ENCODE data around the gene PJVK. TPM values are rescaled to one million over a fixed set of nuclear protein-coding genes. Genes with fewer than 3 reads are reported as not detected.
A peak's percentile ranks its signal among the peaks of the same experiment; 100 is the strongest.

Gene PJVK
- total RNA-seq, 1 donor from 2014 or later = 2.0 TPM

DNA sequence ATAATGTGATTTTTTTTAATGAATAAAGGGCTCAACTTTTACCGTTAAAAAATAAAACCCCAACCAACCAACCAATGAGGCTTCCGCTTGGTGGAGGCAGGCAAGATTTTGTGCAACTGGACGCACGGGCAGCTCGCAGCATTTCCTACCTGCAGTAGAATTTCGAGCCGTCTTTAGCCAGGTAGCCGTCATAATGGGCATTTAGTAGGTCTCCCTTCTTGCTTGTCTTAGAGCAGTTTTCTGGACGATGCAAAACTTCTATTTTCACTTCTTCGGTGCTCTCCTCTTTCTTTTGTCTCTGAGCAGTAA lies 26.9 kb downstream of the PJVK start:
- DNase-seq (ENCODE audit: low spot score) = peak; percentile 13
- Mint-ChIP-seq H3K9me3 (no peaks in the 10 kb centered on the region), H3K27me3 (ENCODE audit: low read depth) (no peaks in the 10 kb centered on the region), H3K4me1 (ENCODE audit: low read depth) (peaks cover 38% of the 10 kb centered on the region), H3K27ac (peak overlapping the region; percentile 92), H3K36me3 (ENCODE audit: low read depth) (peaks cover 13% of the 10 kb centered on the region), H3K4me3 (ENCODE audit: low read depth) (peak overlapping the region; percentile 90)
- intact Hi-C loops (cut with micrococcal nuclease) = loop anchor here (1.0 to 2.0 kb wide), 4 partner anchors 27 to 223 kb away; partner anchors contain the start of genes PJVK and PRKRA

DNA sequence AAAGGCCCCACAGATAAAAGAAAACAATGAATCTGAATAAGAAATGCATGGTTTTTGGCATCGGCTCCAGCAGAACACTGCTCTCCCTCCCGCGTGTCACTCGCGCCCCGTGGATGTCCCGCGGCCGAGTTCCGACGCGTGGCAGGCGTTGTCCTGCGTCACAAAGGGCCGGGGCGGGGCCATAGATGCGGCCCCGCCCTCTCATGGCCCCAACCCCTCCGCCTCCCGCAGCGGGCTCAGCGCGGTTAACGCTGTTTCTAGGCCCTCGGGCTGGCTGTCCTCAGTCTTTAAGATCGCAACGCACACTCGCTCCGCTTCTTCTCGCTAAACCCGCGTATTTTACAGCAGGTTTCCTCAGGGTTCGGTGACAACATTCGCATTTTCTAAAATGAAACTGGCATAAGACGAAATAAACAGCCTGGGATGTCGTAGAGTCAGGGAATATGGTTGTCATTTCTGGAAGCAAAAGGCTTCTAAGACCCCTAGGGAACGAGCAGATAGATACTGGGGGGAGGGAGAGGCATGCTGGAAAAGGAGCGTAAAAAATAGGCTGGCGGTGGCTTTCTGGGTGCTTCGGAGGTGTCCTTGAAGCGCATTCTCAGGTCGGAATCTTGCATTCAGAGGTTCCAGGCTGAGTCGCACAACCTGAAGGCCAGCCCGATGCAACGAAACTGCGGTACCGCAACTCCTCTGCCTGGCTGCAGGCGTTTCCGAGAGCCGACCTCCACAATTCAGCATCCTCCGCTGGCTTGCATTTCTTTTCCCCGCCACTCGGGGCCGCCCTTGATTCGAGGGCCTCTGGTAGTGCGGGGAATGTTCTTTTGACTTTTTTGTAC lies 27.5 kb downstream of the PJVK start, which contains the start of gene FKBP7:
TSS of gene FKBP7 (minus strand) at position 162 of the 836 bp plus-strand sequence. CDS start at position 61, 101 bp downstream.
- Mint-ChIP-seq H3K4me1 (ENCODE audit: low read depth) (peaks cover 36% of the 10 kb centered on the region), H3K9me3 (no peaks in the 10 kb centered on the region), H3K27ac (peak within 1 kb of the TSS; percentile 92), H3K36me3 (ENCODE audit: low read depth) (peaks cover 13% of the 10 kb centered on the region), H3K27me3 (ENCODE audit: low read depth) (no peaks in the 10 kb centered on the region), H3K4me3 (ENCODE audit: low read depth) (peak within 1 kb of the TSS; percentile 90)
- intact Hi-C loops (cut with micrococcal nuclease) = loop anchor here (1.0 to 2.0 kb wide), 6 partner anchors 27 to 222 kb away; partner anchors contain the start of genes PJVK and PRKRA
- DNase-seq (ENCODE audit: low spot score) = peak; percentile 74

- H3K4me3 Mint-ChIP-seq (ENCODE audit: low read depth) = peak overlapping the region; percentile 90
Observed at GRCh38 chr2:178479275-178479616, 28.1 kb downstream of the PJVK start.

GRCh38 chr2:178479758-178480226 lies 28.6 kb downstream of the PJVK start:
- H3K27me3 Mint-ChIP-seq (ENCODE audit: low read depth) = no peaks in the 10 kb centered on the region
- peak overlapping the region; percentile 92 for H3K27ac Mint-ChIP-seq
- H3K4me1 Mint-ChIP-seq (ENCODE audit: low read depth) = peaks cover 41% of the 10 kb centered on the region
- peak overlapping the region; percentile 90 for H3K4me3 Mint-ChIP-seq (ENCODE audit: low read depth)
- intact Hi-C loops (cut with micrococcal nuclease) = loop anchor here (1.0 to 2.0 kb wide), 4 partner anchors 35 to 221 kb away; no protein-coding TSS in a partner anchor
- DNase-seq (ENCODE audit: low spot score) = no peak
- H3K9me3 Mint-ChIP-seq = no peaks in the 10 kb centered on the region
- H3K36me3 Mint-ChIP-seq (ENCODE audit: low read depth) = peaks cover 13% of the 10 kb centered on the region

More at GRCh38 chr2:178479275-178479616, 28.1 kb downstream of the PJVK start:
- peaks cover 36% of the 10 kb centered on the region for H3K4me1 Mint-ChIP-seq (ENCODE audit: low read depth)
- no peaks in the 10 kb centered on the region for H3K27me3 Mint-ChIP-seq (ENCODE audit: low read depth)
- intact Hi-C loops (cut with micrococcal nuclease) = loop anchor here (1.0 to 2.0 kb wide), 4 partner anchors 35 to 222 kb away; no protein-coding TSS in a partner anchor
- no peaks in the 10 kb centered on the region for H3K9me3 Mint-ChIP-seq
- DNase-seq (ENCODE audit: low spot score) = no peak
- peak overlapping the region; percentile 92 for H3K27ac Mint-ChIP-seq
- H3K36me3 Mint-ChIP-seq (ENCODE audit: low read depth) = peaks cover 13% of the 10 kb centered on the region

- peak within 1 kb of the TSS; percentile 92 for H3K27ac Mint-ChIP-seq
- peak; percentile 79 for DNase-seq (ENCODE audit: low spot score)
- H3K4me1 Mint-ChIP-seq (ENCODE audit: low read depth) = peaks cover 42% of the 10 kb centered on the region
- peaks cover 16% of the 10 kb centered on the region for H3K36me3 Mint-ChIP-seq (ENCODE audit: low read depth)
- peak within 1 kb of the TSS; percentile 92 for H3K4me3 Mint-ChIP-seq (ENCODE audit: low read depth)
- no peaks in the 10 kb centered on the region for H3K27me3 Mint-ChIP-seq (ENCODE audit: low read depth)
- intact Hi-C loops (cut with micrococcal nuclease) = no loop called here
- no peaks in the 10 kb centered on the region for H3K9me3 Mint-ChIP-seq
Observed at GRCh38 chr2:178480227-178481181, 29.3 kb downstream of the PJVK start, which contains the start of gene PLEKHA3. Gene PLEKHA3, plus strand, starts transcription at chr2:178480457. Its CDS starts 413 bp downstream, at chr2:178480870.

DNA sequence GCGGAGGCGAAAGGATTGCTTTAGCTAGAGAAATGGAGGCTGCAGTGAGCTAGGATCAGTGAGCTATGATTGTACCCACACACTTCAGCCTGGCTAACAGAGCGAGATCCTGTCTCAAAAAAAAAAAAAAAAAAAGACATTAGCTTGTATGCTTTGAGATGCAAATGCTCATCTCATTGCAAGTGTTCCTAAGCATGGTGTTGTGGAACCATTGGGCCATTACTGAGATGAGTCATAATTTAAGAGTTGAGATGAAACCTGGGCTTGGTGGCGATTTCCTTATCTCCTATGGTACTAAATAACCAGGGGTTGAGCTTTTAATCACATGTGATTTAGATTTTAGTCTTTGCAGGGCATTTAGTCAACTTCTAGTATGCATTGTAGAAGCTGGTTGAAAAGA lies 31.3 kb downstream of the PJVK start:
- peaks cover 42% of the 10 kb centered on the region for H3K4me1 Mint-ChIP-seq (ENCODE audit: low read depth)
- H3K4me3 Mint-ChIP-seq (ENCODE audit: low read depth) = peak overlapping the region; percentile 92
- no peaks in the 10 kb centered on the region for H3K9me3 Mint-ChIP-seq
- peaks cover 25% of the 10 kb centered on the region for H3K36me3 Mint-ChIP-seq (ENCODE audit: low read depth)
- intact Hi-C loops (cut with micrococcal nuclease) = no loop called here
- no peaks in the 10 kb centered on the region for H3K27me3 Mint-ChIP-seq (ENCODE audit: low read depth)
- no peak for DNase-seq (ENCODE audit: low spot score)
- H3K27ac Mint-ChIP-seq = no peak overlapping the region

- Mint-ChIP-seq H3K9me3 (no peaks in the 10 kb centered on the region), H3K4me3 (ENCODE audit: low read depth) (no peak overlapping the region), H3K4me1 (ENCODE audit: low read depth) (peaks cover 44% of the 10 kb centered on the region), H3K27me3 (ENCODE audit: low read depth) (no peaks in the 10 kb centered on the region), H3K27ac (no peak overlapping the region), H3K36me3 (ENCODE audit: low read depth) (peaks cover 39% of the 10 kb centered on the region)
- DNase-seq (ENCODE audit: low spot score) = no peak
- intact Hi-C loops (cut with micrococcal nuclease) = no loop called here
Observed at GRCh38 chr2:178484245-178485041, 33.3 kb downstream of the PJVK start.

DNA sequence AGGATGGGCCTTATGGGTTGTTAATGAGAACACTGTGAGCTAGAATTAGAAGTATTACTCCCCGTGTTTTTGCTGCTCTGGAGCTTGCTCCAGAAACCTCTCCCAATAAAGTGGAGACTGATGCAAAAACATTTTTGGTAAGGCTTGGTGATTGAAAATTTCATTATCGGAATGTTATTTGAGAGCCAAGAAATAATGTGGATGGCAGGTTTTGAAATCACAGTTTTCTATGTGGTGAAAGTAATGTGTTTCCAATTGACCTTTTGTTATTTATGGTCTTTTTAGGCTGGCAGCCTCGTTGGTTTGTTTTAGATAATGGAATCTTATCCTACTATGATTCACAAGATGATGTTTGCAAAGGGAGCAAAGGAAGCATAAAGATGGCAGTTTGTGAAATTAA lies 34.2 kb downstream of the PJVK start:
- Mint-ChIP-seq H3K9me3 (no peaks in the 10 kb centered on the region), H3K4me1 (ENCODE audit: low read depth) (peaks cover 41% of the 10 kb centered on the region), H3K27me3 (ENCODE audit: low read depth) (no peaks in the 10 kb centered on the region), H3K4me3 (ENCODE audit: low read depth) (no peak overlapping the region), H3K36me3 (ENCODE audit: low read depth) (peaks cover 49% of the 10 kb centered on the region), H3K27ac (no peak overlapping the region)
- intact Hi-C loops (cut with micrococcal nuclease) = no loop called here
- DNase-seq (ENCODE audit: low spot score) = no peak

GRCh38 chr2:178491612-178492011 lies 40.4 kb downstream of the PJVK start:
- Mint-ChIP-seq H3K9me3 (no peaks in the 10 kb centered on the region), H3K27ac (no peak overlapping the region), H3K4me3 (ENCODE audit: low read depth) (no peak overlapping the region), H3K4me1 (ENCODE audit: low read depth) (peaks cover 27% of the 10 kb centered on the region), H3K36me3 (ENCODE audit: low read depth) (peaks cover 77% of the 10 kb centered on the region), H3K27me3 (ENCODE audit: low read depth) (no peaks in the 10 kb centered on the region)
- intact Hi-C loops (cut with micrococcal nuclease) = no loop called here
- no peak for DNase-seq (ENCODE audit: low spot score)

GRCh38 chr2:178496049-178496448 lies 44.9 kb downstream of the PJVK start:
- DNase-seq (ENCODE audit: low spot score) = no peak
- intact Hi-C loops (cut with micrococcal nuclease) = no loop called here
- peak overlapping the region; percentile 5 for H3K27ac Mint-ChIP-seq
- peaks cover 14% of the 10 kb centered on the region for H3K4me1 Mint-ChIP-seq (ENCODE audit: low read depth)
- H3K27me3 Mint-ChIP-seq (ENCODE audit: low read depth) = no peaks in the 10 kb centered on the region
- peaks cover 76% of the 10 kb centered on the region for H3K36me3 Mint-ChIP-seq (ENCODE audit: low read depth)
- no peak overlapping the region for H3K4me3 Mint-ChIP-seq (ENCODE audit: low read depth)
- H3K9me3 Mint-ChIP-seq = no peaks in the 10 kb centered on the region

- no peaks in the 10 kb centered on the region for H3K9me3 Mint-ChIP-seq
- intact Hi-C loops (cut with micrococcal nuclease) = no loop called here
- H3K27me3 Mint-ChIP-seq (ENCODE audit: low read depth) = no peaks in the 10 kb centered on the region
- no peak for DNase-seq (ENCODE audit: low spot score)
- no peak overlapping the region for H3K27ac Mint-ChIP-seq
- H3K4me3 Mint-ChIP-seq (ENCODE audit: low read depth) = no peak overlapping the region
- H3K36me3 Mint-ChIP-seq (ENCODE audit: low read depth) = peaks cover 82% of the 10 kb centered on the region
- H3K4me1 Mint-ChIP-seq (ENCODE audit: low read depth) = peaks cover 6% of the 10 kb centered on the region
Observed at GRCh38 chr2:178498137-178498536, 47.0 kb downstream of the PJVK start.

DNA sequence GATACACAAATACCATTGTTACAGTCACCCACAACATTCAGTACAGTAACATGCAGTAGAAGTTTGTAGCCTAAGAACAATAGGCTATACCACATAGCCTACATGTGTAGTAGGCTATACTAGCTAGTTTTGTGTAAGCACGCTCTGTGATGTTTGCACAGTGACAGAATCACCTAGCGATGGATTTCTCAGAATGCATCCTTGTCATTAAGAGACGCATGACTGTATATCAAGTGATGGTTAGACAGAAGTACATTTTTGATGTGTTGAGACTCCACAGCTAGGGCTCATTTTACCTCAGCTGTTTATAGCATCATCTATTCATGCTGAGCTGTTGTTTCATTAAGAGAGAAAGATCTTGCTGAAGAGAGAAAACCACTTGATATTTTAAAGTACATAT lies 48.5 kb downstream of the PJVK start:
- Mint-ChIP-seq H3K36me3 (ENCODE audit: low read depth) (peaks cover 80% of the 10 kb centered on the region), H3K4me1 (ENCODE audit: low read depth) (peaks cover 6% of the 10 kb centered on the region), H3K4me3 (ENCODE audit: low read depth) (no peak overlapping the region), H3K27ac (no peak overlapping the region), H3K27me3 (ENCODE audit: low read depth) (no peaks in the 10 kb centered on the region), H3K9me3 (no peaks in the 10 kb centered on the region)
- DNase-seq (ENCODE audit: low spot score) = no peak
- intact Hi-C loops (cut with micrococcal nuclease) = no loop called here

All from activated T-helper 2 cell treated with anti-CD3 and anti-CD28 coated beads, Interferon-gamma antibody, Interleukin-2, Interleukin-4, amounts not matched to agents 10 μg/mL and 5 μg/mL and 100 μg/mL, durations not matched to agents 14 hours and 24 hours and 36 hours (primary cell).